WI38 (cell line): Measurements from ENCODE around the gene PEPD.

ENCODE experiments used
- H3K4me3 ChIP-seq: 2 replicates; pipeline ENCODE4 v1.5.1; 2011; ENCODE audit warnings: low read depth, mild to moderate bottlenecking, control low read depth, low read length
- CTCF ChIP-seq: IDR thresholded peaks from 2 replicates; pipeline ENCODE4 v1.5.1; 2012; ENCODE audit warnings: low read depth, mild to moderate bottlenecking, control low read depth, low read length

PEPD gene

DNA sequence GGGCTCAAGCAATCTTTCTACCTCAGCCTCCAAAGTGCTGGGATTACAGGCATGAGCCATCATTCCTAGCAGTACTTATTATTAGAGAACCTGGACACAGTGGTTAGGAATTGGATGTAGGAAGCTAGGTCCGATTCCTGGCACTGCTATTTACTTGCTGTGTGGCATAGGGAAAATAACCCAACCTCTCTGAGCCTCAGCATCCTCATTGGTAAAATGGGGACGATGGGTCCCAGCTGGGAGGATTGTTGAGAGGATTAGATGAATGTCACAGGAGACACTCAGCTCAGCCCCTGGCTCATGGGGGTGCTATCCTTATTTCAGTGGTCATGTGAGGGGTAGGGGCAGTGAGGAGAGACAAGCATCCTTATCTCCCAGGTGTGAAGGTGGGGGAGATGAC, 6.8 kb upstream of the PEPD start:
- TF ChIP-seq CTCF, result no peak

DNA sequence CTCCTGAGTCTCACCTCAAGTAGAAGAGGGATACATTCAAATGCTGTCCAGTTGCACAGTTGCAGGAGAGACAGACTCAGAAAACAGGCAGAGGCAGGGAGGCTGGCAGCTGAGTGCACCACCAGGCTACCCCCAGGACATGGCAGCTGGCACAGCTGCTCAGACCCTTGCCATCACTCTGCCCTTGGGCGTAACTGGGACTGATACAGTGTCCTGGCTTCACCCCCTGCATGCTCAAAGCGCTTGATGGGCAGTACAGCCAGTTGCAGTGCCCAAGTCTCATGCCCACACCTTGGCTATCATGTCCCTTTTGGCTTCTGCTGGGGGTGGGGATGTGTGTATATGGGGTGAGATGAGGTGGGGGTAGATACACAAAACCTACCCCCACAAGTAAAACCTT, 5.5 kb upstream of the PEPD start:
- no peak overlapping the region for H3K4me3 ChIP-seq
- TF ChIP-seq CTCF, result no peak

More for the DNA sequence above, 6.8 kb upstream of the PEPD start:
- no peak overlapping the region for H3K4me3 ChIP-seq

GRCh38 chr19:33524024-33524664, 2.6 kb upstream of the PEPD start:
- no peak overlapping the region for H3K4me3 ChIP-seq
- TF ChIP-seq CTCF, result no peak

- no peak for TF ChIP-seq CTCF
- H3K4me3 ChIP-seq, result no peak overlapping the region
These were observed 1.6 kb upstream of the PEPD start for GRCh38 chr19:33523167-33523566.

GRCh38 chr19:33522371-33522662, 726 bp upstream of the PEPD start:
- no peak for TF ChIP-seq CTCF

GRCh38 chr19:33520844-33521479, 629 bp downstream of the PEPD start:
- no peak for TF ChIP-seq CTCF
- peak overlapping the region; percentile 88 for H3K4me3 ChIP-seq

More at GRCh38 chr19:33522371-33522662, 726 bp upstream of the PEPD start:
- H3K4me3 ChIP-seq, result peak overlapping the region; percentile 88

- no peak overlapping the region for H3K4me3 ChIP-seq
- no peak for TF ChIP-seq CTCF
These were observed 1.4 kb downstream of the PEPD start for GRCh38 chr19:33520048-33520643.
